Left lung (tissue), 10 donors: ENCODE data around the gene HHIP. TPM values are rescaled to one million over a fixed set of nuclear protein-coding genes. Genes with fewer than 3 reads are reported as not detected.

Experiments
- ATAC-seq: fragments of 200-7000 bp; cut with Tn5 transposase; one replicate; pipeline ENCODE4 v1.9.1; 2020; ENCODE audit warnings: moderate library complexity
- DNase-seq, 4 donors: peaks; one replicate each; pipeline ENCODE4 v3.0.0-alpha.2; 2013 to 2020
- H3K27ac ChIP-seq, 2 donors: fragments of 200-600 bp; sonication (generic) in 1 of 2; one replicate each; pipeline versions ENCODE4 v1.5.0 to v1.8.0; 2020 to 2021
- H3K27me3 ChIP-seq, 2 donors: fragments of 200-600 bp; sonication (generic) in 1 of 2; one replicate each; pipeline versions ENCODE4 v1.5.0 to v1.8.0; 2020 to 2021
- H3K36me3 ChIP-seq, 2 donors: fragments of 200-600 bp; sonication (generic) in 1 of 2; one replicate each; pipeline versions ENCODE4 v1.5.0 to v1.8.0; 2020 to 2021
- H3K4me1 ChIP-seq, 2 donors: fragments of 200-600 bp; one replicate each; pipeline ENCODE4 v1.8.0; 2021
- H3K4me3 ChIP-seq, 2 donors: fragments of 200-600 bp; sonication (generic) in 1 of 2; one replicate each; pipeline versions ENCODE4 v1.5.0 to v1.8.0; 2020 to 2021; ENCODE audit warnings: mild to moderate bottlenecking in 1 of 2
- H3K9me3 ChIP-seq, 2 donors: fragments of 200-600 bp; sonication (generic) in 1 of 2; one replicate each; pipeline versions ENCODE4 v1.5.0 to v1.8.0; 2020 to 2021
- CTCF ChIP-seq, 2 donors: fragments of 200-600 bp; sonication (generic) in 1 of 2; IDR thresholded peaks; one replicate each; pipeline versions ENCODE4 v1.5.0 to v1.8.0; 2021; ENCODE audit warnings: antibody characterized with exemption in 2 of 2
- intact Hi-C, 2 donors: fragments of 100-400 bp; cut with DNase I; formaldehyde crosslinking; loops; one replicate each; pipeline versions ENCODE4 v1.11.2 to v1.14.2; 2022
- polyA plus RNA-seq, 6 donors: library from polyadenylated mRNA; unstranded; fragments of 120-200 nt; gene quantifications; one replicate each; pipeline ENCODE4 v1.2.1, GENCODE V29; 2013; ENCODE audit not compliant: insufficient read length in 6 of 6
- total RNA-seq, 2 donors: library from RNA; stranded (reverse); fragmentation: NEBNext Ultra II Directional; extraction: Animal tissue kit (Norgen Biotek cat#: 25700); gene quantifications; one replicate each; pipeline ENCODE4 v1.2.1, GENCODE V29; 2021
- donor health status: DM: no; HTN: yes; CAD: no.
- donor health status: DM: no; HTN: no; CAD: no.

Gene HHIP
- total and polyA plus RNA-seq, 8 donors, result 17.1 to 59.8 (median 44.0) TPM

GRCh38 chr4:144659447-144659846 lies 13.5 kb downstream of the HHIP start:
- ATAC-seq (no peak), DNase-seq (no peak)
- TF ChIP-seq CTCF (IDR thresholded peaks at IDR 0.05), result no peak
- no peaks in the 10 kb centered on the region for H3K27me3 ChIP-seq
- H3K27ac ChIP-seq, result no peak overlapping the region
- no peaks in the 10 kb centered on the region for H3K36me3 ChIP-seq
- H3K9me3 ChIP-seq, result no peaks in the 10 kb centered on the region
- no peak overlapping the region for H3K4me3 ChIP-seq
- H3K4me1 ChIP-seq, result no peaks in the 10 kb centered on the region
- intact Hi-C loops, result no loop called here

GRCh38 chr4:144663834-144664475 lies 18.0 kb downstream of the HHIP start:
- no peak for ATAC-seq
- H3K36me3 ChIP-seq, result no peaks in the 10 kb centered on the region
- DNase-seq, result no peak
- no peaks in the 10 kb centered on the region for H3K4me1 ChIP-seq
- H3K9me3 ChIP-seq, result no peaks in the 10 kb centered on the region
- H3K27me3 ChIP-seq, result no peaks in the 10 kb centered on the region
- no peak for TF ChIP-seq CTCF (IDR thresholded peaks at IDR 0.05)
- H3K4me3 ChIP-seq, result no peak overlapping the region
- intact Hi-C loops, result no loop called here
- no peak overlapping the region for H3K27ac ChIP-seq

GRCh38 chr4:144666539-144667175 lies 20.7 kb downstream of the HHIP start:
- H3K9me3 ChIP-seq, result no peaks in the 10 kb centered on the region
- H3K27me3 ChIP-seq, result no peaks in the 10 kb centered on the region
- intact Hi-C loops, result no loop called here
- DNase-seq (no peak), ATAC-seq (peak; percentile 25)
- no peak overlapping the region for H3K27ac ChIP-seq
- no peaks in the 10 kb centered on the region for H3K4me1 ChIP-seq
- H3K4me3 ChIP-seq, result no peak overlapping the region
- H3K36me3 ChIP-seq, result no peaks in the 10 kb centered on the region
- no peak for TF ChIP-seq CTCF (IDR thresholded peaks at IDR 0.05)

GRCh38 chr4:144667500-144667899 lies 21.5 kb downstream of the HHIP start:
- no peaks in the 10 kb centered on the region for H3K36me3 ChIP-seq

More at GRCh38 chr4:144667500-144667899, 21.5 kb downstream of the HHIP start:
- no peak for DNase-seq
- Histone ChIP-seq H3K4me1 (no peaks in the 10 kb centered on the region), H3K4me3 (no peak overlapping the region), H3K27ac (no peak overlapping the region), H3K9me3 (no peaks in the 10 kb centered on the region), H3K27me3 (no peaks in the 10 kb centered on the region)
- TF ChIP-seq CTCF (IDR thresholded peaks at IDR 0.05), result no peak
- no peak for ATAC-seq
- intact Hi-C loops, result no loop called here
